Chondrocyte (in vitro differentiated cells): ENCODE results near the gene CAPN15. TPM values are rescaled to one million over a fixed set of nuclear protein-coding genes. Genes with fewer than 3 reads are reported as not detected.

Experiments
- DNase-seq: peaks from one replicate; pipeline ENCODE4 v3.0.0; 2021; ENCODE audit warnings: mixed read lengths, low spot score
- H3K27ac Mint-ChIP-seq: one replicate; pipeline ENCODE4 v1.8.0; 2021; ENCODE audit warnings: mild to moderate bottlenecking, moderate library complexity, mixed read lengths; ENCODE audit not compliant: unreplicated experiment
- H3K27me3 Mint-ChIP-seq: 2 replicates; pipeline ENCODE4 v1.8.0; 2021; ENCODE audit warnings: low read depth, mixed read lengths
- H3K36me3 Mint-ChIP-seq: 2 replicates; pipeline ENCODE4 v1.8.0; 2021; ENCODE audit warnings: low read depth, mixed read lengths
- H3K4me1 Mint-ChIP-seq: 2 replicates; pipeline ENCODE4 v1.8.0; 2021; ENCODE audit warnings: low read depth, mild to moderate bottlenecking, mixed read lengths
- H3K4me3 Mint-ChIP-seq: one replicate; pipeline ENCODE4 v1.8.0; 2021; ENCODE audit warnings: mild to moderate bottlenecking, moderate library complexity, mixed read lengths; ENCODE audit not compliant: unreplicated experiment
- H3K9me3 Mint-ChIP-seq: 2 replicates; pipeline ENCODE4 v1.8.0; 2021; ENCODE audit warnings: low read depth, mixed read lengths
- total RNA-seq: library from RNA; stranded (reverse); gene quantifications from 3 replicates; pipeline ENCODE4 v1.2.1, GENCODE V29; 2021
- TF ChIP-seq, protein P1 (sequence below): fragments of 200-600 bp; sonication (generic); IDR thresholded peaks from 2 replicates; pipeline ENCODE4 v1.5.0; 2021; ENCODE audit warnings: antibody characterized with exemption, mild to moderate bottlenecking, moderate library complexity

CAPN15 gene
- total RNA-seq, 1 donor from 2014 or later = 28.8 TPM

DNA sequence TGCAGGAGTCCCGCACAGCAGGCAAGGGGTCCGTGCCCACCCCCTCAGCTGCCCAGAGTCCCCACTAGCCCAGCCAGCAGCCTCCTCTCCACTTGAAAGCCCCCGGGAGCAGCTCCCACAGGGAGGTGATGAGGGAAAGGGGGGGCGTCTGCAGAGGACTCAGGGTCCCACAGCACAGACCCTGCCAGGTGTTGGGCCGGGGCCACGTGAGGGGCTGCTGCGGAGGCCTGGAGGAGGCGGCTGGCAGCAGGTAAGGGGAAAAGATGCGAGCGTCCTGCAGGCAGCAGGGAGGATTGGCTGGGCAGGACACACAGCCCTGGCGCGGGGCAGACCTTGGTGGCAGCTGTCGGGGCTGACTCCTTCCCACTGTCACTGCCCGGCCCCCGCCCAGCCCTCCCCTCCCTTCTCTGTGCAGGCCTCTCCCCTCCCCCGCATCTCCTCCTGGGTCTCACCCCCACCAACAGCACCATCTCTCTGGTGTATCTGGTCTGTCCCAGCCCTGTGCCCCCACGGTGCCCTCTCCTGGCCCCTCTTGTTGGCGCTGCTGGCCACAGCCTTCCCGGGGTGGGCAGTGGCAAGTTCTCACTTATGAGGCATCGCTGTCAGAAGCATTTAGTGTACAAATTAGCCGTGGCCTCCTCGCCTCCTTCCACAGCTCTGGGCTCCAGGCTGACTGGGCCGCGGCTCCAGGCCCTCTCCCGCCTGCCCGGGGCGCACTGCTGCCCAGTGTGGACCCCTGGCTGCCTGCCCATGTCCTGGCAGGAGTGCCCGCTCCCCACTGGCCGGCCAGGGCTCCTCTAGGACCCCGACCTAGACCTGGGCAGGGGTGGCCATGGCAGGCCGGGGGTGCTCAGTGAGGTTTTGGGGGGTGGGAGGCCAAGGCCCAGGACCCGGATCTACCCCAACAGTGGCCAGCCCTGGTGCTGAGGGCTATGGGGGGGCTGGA is 28.3 kb downstream of the CAPN15 start:
- no peaks in the 10 kb centered on the region for H3K9me3 Mint-ChIP-seq

DNA sequence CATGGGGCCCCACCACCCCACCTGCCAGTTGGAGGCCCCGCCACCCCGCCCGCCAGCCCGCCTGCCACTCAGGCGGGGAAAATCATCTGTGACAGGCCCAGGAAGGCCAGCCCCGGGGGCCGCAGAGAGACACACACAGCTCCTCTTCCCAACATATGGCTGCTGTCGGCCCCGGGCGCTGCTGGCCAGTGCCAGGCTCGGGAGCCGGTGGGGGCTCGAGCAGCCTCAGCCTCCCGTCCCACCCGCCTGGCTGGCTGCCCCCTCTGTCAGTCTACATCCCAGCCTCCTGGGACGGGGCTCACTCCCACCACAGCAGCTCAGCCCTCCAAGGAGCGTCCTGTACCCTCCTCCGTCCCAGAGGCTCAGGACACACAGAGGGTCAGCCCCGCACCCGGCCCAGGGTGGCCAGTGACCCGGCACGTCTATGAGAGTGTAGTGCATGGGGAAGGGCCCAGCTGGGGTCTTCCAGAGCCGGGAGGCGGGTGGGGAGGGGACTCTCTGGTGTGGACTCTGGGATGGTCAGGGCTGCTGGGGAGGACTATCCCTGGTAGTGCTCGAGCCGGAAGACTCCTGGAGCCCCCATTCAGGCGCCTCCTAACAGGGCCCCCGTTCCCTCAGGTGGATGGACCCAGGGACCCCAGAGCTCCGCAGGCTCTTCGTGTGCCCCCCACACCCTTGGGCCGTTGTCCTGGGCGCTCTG is 29.1 kb downstream of the CAPN15 start:
- Mint-ChIP-seq H3K4me1 (peaks cover 3% of the 10 kb centered on the region), H3K27ac (no peak overlapping the region), H3K36me3 (peaks cover 1% of the 10 kb centered on the region), H3K9me3 (no peaks in the 10 kb centered on the region), H3K27me3 (peaks cover 6% of the 10 kb centered on the region), H3K4me3 (no peak overlapping the region)
- no peak for DNase-seq
- TF ChIP-seq, protein P1, sequence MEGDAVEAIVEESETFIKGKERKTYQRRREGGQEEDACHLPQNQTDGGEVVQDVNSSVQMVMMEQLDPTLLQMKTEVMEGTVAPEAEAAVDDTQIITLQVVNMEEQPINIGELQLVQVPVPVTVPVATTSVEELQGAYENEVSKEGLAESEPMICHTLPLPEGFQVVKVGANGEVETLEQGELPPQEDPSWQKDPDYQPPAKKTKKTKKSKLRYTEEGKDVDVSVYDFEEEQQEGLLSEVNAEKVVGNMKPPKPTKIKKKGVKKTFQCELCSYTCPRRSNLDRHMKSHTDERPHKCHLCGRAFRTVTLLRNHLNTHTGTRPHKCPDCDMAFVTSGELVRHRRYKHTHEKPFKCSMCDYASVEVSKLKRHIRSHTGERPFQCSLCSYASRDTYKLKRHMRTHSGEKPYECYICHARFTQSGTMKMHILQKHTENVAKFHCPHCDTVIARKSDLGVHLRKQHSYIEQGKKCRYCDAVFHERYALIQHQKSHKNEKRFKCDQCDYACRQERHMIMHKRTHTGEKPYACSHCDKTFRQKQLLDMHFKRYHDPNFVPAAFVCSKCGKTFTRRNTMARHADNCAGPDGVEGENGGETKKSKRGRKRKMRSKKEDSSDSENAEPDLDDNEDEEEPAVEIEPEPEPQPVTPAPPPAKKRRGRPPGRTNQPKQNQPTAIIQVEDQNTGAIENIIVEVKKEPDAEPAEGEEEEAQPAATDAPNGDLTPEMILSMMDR = no peak

More for the DNA sequence above, 28.3 kb downstream of the CAPN15 start:
- Mint-ChIP-seq H3K36me3 (peaks cover 1% of the 10 kb centered on the region), H3K27ac (no peak overlapping the region), H3K4me3 (no peak overlapping the region), H3K27me3 (peaks cover 6% of the 10 kb centered on the region), H3K4me1 (peaks cover 3% of the 10 kb centered on the region)
- TF ChIP-seq, protein P1 = no peak
- DNase-seq = no peak

DNA sequence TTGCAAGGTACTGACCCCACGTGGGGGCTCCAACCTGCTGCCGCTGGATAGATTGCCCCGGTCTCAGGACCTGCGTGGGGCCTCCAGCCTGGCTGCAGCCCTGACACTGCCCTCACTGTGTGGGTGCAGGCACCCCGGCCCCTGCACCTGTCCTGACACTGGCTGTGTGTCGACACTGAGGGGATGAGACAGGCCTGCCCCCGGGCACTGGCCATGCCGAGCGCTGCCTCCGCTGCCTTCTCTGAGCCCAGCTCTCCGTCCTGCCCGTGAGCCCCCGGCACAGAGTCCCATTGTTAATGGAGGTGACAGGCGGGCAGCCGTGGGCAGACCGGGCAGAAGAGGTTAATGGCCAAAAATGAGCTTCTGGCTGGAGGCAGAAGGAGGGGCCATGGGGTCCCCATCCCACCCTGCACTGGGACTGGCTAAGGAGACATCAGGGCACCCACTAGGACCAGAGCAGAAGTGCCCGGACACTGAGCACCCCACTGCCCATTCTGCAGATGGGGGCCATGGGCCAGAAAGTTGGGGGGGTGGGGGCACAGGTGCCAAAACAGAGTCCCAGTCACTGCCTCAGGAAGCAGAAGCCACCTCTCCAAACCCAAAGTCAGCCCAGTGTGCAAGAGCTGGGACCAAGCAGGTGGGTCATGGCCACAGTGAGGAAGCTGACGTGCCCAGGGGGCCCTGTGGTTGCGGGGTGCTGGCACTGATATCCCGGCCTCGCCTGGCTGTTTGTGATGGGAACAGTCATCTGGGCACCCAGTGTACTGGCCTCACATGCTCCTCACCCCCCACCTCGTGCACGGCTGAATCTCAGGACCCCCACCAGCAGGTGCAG is 30.2 kb downstream of the CAPN15 start:
- Mint-ChIP-seq H3K4me3 (no peak overlapping the region), H3K4me1 (peaks cover 3% of the 10 kb centered on the region), H3K9me3 (no peaks in the 10 kb centered on the region), H3K27me3 (peaks cover 11% of the 10 kb centered on the region), H3K36me3 (peaks cover 1% of the 10 kb centered on the region), H3K27ac (no peak overlapping the region)
- DNase-seq = no peak
- TF ChIP-seq, protein P1 = no peak

DNA sequence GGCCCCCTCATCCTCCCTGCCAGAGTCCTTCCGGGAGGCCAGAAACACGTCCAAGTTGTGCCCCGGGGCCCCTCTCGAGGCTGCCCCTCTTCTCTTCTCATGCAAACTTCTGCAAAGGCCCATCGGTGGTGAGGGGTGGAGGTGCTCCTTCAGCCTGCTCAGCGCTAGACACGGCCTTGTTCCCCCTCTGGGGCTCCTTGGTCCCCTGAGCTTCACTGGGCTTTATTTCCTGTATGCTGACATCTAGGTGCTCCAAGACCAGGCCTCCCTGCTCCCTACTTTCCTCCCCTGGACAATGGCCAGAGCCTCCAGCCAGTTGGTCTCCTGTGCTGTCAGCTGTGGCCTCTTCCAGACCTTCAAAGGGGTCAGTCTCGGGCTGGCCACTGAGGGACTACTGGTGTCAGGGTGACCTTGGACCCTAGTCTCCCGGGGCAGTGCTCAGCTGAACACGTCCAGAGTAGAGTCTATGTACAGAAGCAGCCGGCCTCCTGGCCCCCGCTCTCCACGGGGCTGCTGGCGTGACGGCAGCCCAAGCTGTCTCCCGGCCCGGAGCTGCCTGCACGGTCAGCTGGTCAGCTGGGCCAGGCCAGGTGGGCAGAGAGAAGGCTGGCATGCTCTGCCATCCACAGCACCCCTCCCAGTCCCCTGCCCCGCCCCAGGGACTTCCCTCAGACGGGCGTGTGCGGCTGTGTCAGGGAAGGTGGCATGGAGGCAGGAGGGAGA is 30.9 kb downstream of the CAPN15 start:
- H3K36me3 Mint-ChIP-seq = peaks cover 1% of the 10 kb centered on the region
- H3K4me3 Mint-ChIP-seq = no peak overlapping the region
- no peak overlapping the region for H3K27ac Mint-ChIP-seq
- TF ChIP-seq, protein P1 = no peak
- H3K9me3 Mint-ChIP-seq = no peaks in the 10 kb centered on the region
- peaks cover 11% of the 10 kb centered on the region for H3K27me3 Mint-ChIP-seq
- H3K4me1 Mint-ChIP-seq = peaks cover 3% of the 10 kb centered on the region
- no peak for DNase-seq
